H1 (cell line): ENCODE measurements around the gene RAB40C. TPM values are rescaled to one million over a fixed set of nuclear protein-coding genes. Genes with fewer than 3 reads are reported as not detected.

Experiments
- EZH2 ChIP-seq: fragments of 200-600 bp; sonication (generic); IDR thresholded peaks from 2 replicates; pipeline ENCODE4 v1.7.1; 2012; ENCODE audit warnings: low read depth, mild to moderate bottlenecking, moderate library complexity, low read length, inconsistent platforms; ENCODE audit not compliant: severe bottlenecking
- NANOG ChIP-seq: IDR thresholded peaks from 2 replicates; pipeline ENCODE4 v1.6.1; 2011; ENCODE audit warnings: low read length, low read depth, mild to moderate bottlenecking, inconsistent platforms; ENCODE audit not compliant: insufficient read depth, poor library complexity, severe bottlenecking
- RBBP5 ChIP-seq: IDR thresholded peaks from 2 replicates; pipeline ENCODE4 v1.7.1; 2012; ENCODE audit warnings: low read depth, mild to moderate bottlenecking, inconsistent platforms, low read length, moderate library complexity, borderline replicate concordance
- TEAD4 ChIP-seq: IDR thresholded peaks from 2 replicates; pipeline ENCODE4 v1.6.1; 2012; ENCODE audit warnings: low read depth, low read length, inconsistent platforms, mixed read lengths
- polyA plus RNA-seq, 7 experiments: library from polyadenylated mRNA; depleted of rRNA in 3 of 7; stranded (reverse) in 5 of 7; unstranded in 2 of 7; fragments of >200 nt in 5 of 7; fragments of 200-250 nt in 2 of 7; gene quantifications; 1 replicate in 5 of 7; 2 replicates in 1 of 7; 4 replicates in 1 of 7; pipeline versions ENCODE4 v1.2.1 to v1.2.3, GENCODE V29; 2011 to 2013; ENCODE audit warnings: missing spikeins in 2 of 7, mixed read lengths in 2 of 7
- total RNA-seq: library from RNA; stranded (reverse); fragmentation: NEBNext Ultra II Directional; extraction: Animal tissue kit (Norgen Biotek cat#: 25700); gene quantifications from 2 replicates; pipeline ENCODE4 v1.2.1, GENCODE V29; 2021

Gene RAB40C
- total and polyA plus RNA-seq, 2 of the 8 experiments (the other 6 are each of a cell fraction or from before 2014, with no cell fraction given): 13.9 to 15.6 TPM

DNA sequence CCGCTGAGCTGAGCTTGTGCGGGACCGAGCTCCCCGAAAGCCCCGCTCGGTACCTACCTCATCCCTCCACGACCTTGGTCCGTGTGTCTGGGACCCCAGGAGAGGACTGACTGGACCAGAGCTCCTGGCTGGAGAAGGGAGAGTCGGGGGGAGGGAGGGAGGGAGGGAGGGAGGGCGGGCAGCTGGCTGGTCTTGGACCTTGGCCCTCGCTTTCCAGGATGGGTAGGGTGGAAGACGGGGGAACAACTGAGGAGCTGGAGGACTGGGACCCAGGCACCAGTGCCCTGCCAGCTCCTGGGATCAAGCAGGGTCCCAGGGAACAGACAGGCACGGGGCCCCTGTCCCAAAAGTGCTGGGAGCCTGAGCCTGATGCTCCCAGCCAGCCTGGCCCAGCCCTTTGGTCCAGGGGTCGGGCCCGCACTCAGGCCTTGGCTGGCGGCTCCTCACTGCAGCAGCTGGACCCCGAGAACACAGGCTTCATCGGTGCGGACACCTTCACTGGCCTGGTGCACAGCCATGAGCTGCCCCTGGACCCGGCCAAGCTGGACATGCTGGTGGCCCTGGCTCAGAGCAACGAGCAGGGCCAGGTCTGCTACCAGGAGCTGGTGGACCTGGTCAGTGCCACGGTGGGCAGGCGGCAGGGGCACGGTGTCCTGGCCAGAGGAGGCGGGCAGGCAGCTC lies 86.2 kb downstream of the RAB40C start (continued):
- no peak for TF ChIP-seq EZH2
- no peak for TF ChIP-seq RBBP5
- no peak for TF ChIP-seq NANOG
- TF ChIP-seq TEAD4: no peak
